HG02763 (cell line): ENCODE data around the gene CBLN3.

Experiments used
- ATAC-seq: cut with Tn5 transposase; IDR thresholded peaks from one replicate; pipeline ENCODE4 v1.9.1; 2021; ENCODE audit warnings: mild to moderate bottlenecking, moderate library complexity; ENCODE audit not compliant: unreplicated experiment

The CBLN3 gene

GRCh38 chr14:24439830-24440605, 10.6 kb upstream of the CBLN3 start:
- no peak for ATAC-seq

DNA sequence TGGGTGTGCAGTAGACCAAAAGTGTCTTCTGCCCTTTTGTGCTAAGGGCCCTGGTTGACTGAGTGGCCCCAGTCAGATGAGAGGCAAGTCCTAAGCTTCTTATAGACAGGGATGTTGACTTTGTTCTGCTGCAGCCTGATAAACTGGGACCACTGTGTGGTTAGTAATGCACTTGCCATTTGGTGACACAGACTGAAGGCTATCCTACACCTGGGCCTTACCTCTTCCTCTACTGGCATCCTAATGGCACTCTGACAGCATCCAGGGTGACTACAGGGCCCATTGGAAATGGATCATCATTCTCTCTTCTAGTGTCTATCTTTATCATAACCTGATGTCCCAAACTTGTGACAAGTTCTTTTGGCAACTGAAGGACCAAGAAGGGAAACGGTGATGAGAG, 9.8 kb upstream of the CBLN3 start:
- ATAC-seq, result no peak

DNA sequence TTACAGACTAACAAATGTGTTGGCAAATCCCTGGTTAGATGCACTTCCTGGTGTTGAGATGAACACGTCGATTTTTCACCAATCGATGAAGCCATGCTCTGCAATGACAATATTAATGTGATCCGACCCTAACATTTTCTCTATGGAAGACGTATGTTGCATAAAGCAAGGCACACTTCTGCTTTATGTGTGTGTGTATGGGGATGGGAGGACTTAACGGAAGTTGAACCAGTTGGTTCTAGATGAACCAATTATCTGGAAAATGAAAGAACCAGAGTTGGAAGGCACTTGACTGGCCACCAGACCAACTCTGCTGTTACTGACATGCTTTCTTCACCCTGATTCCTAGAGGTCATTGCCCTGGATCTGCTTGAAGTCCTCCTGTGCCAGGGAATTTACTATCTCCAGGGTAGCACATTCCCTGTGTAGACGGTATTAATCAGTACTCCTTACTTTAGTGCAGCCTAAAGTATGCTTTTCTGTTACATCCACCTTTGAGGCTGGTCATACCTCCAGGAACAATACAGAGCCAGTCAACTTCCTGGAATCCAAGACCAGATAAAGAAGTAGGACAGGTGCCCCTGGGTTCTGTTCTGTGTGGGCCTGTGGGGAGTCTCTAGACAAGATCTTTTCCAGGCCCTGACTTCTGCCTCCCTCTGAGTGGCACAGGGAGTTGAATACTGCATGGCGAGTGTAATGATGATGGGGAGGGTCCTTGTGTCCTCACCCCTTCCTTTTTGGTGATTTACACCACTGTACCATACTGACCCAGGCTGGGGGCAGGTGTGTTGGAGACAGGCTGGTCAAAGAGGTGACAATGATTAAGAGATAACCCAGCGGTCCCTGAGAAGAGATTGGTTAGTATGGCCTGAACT, 9.0 kb upstream of the CBLN3 start:
- no peak for ATAC-seq

DNA sequence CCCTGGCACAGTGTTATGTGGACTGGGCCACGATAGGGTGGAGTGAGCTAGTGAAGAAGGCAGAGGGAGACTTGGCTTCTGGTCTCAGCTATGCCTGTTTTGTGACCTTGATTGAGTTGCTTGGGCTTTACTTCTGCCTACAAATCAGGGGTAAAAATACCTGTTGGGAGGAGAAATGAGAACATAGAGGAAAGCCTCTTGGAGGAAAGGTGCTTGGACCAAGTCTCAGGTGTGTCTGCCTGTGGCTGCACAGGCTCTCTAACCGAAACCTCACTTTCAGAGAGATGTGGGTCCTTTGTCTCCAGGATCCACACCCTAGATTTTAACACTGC, 8.2 kb upstream of the CBLN3 start:
- ATAC-seq, result no peak

- no peak for ATAC-seq
These were observed 7.7 kb upstream of the CBLN3 start for GRCh38 chr14:24437020-24437735.

DNA sequence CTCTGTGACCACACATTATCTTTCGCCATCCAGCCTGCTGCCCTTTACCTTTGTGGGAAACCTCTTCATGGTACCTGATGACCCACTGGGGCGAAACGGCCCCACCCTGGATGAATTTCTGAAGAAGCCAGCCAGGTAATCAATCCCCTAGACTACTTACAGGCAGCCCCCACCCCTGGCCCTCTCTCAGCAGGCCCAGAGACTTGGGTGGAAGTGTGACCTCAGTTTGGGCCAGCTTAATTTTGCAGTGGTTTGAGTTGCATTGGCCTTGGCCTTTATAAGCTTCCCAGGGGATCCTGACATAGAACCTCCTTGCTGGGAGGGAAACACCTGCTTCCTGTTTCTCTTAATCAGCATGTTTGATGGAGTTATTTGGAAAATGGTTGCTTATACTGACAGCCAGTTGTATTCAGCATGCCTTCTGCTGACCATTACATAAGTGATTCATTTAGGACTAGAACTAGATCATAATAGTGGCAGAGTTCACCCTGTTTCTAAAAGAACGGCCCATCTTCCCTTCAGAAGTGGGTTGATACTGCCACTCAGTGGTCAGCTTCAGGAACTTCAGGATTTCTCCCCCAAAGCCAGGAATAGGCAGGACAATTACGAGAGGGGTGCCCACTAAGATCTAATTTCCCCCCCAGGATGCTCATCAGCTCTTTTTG, 7.0 kb upstream of the CBLN3 start:
- no peak for ATAC-seq

DNA sequence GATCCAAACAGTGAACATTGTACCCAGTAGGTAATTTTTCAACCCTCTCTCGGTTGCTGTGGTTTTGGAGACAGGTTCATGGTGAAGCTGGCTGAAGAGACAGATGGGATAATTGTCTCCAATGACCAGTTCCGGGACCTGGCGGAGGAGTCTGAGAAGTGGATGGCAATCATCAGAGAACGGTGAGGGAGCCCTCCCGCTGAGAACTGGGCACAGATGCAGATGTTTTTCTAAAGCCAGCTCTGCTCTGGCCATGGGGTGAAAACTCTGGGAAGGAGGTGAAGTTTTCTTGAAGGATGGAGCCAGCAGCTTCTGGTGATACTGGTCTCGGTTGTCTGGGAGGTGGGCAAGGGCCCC, 6.5 kb upstream of the CBLN3 start:
- no peak for ATAC-seq

DNA sequence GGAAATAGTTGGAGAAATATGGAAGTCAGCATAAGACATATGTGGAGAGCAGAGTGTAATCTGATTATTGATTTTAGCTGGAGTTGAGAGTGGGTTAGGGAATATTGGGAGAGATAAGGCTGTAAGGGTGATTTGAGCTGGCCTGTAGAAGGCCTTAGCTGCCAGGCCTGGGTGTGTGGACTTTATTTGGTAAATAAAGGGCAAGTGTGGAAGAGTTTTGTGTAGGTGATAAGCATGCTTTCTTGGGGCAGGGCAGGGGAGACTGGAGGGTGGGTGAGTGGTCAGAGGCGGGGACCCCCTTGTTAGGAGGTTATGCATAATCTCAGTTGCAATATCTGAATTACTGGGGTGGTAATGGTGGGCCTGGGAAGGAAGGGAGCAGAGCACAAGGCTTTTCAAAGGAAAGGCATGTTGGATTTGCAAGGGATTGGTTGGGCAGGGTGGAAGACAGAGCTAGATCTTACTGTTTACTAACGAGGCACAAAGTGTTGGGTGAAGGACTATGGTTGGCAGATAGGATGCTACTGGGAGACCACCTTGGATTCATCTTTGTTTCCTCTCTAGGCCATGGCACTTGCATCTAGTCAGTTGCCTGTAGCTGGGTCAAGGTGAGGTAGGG, 5.8 kb upstream of the CBLN3 start:
- no peak for ATAC-seq

- ATAC-seq, result no peak
These were observed 5.2 kb upstream of the CBLN3 start for GRCh38 chr14:24434676-24435075.

GRCh38 chr14:24434036-24434435, 4.6 kb upstream of the CBLN3 start:
- no peak for ATAC-seq

GRCh38 chr14:24432259-24433131, 3.0 kb upstream of the CBLN3 start:
- no peak for ATAC-seq

DNA sequence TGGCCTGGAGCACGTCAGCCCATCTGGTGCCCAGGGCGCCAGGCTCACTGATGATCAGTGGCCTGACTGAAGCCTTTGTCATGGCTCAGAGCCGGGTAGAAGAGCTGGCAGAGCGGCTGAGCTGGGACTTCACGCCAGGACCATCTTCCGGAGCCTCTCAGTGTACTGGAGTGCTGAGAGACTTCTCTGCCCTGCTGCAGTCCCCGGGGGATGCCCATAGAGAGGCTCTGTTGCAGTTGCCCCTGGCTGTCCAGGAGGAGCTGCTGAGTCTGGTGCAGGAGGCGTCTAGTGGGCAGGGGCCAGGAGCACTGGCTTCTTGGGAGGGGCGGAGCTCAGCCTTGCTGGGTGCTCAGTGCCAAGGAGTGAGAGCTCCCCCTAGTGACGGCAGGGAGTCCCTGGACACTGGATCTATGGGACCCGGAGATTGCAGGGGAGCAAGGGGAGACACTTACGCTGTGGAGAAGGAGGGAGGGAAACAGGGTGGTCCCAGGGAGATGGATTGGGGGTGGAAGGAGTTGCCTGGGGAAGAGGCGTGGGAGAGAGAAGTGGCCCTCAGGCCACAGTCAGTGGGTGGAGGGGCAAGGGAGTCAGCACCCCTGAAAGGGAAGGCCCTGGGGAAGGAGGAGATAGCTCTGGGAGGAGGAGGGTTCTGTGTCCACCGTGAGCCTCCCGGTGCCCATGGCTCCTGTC, 2.2 kb upstream of the CBLN3 start:
- ATAC-seq, result peak; percentile 51

DNA sequence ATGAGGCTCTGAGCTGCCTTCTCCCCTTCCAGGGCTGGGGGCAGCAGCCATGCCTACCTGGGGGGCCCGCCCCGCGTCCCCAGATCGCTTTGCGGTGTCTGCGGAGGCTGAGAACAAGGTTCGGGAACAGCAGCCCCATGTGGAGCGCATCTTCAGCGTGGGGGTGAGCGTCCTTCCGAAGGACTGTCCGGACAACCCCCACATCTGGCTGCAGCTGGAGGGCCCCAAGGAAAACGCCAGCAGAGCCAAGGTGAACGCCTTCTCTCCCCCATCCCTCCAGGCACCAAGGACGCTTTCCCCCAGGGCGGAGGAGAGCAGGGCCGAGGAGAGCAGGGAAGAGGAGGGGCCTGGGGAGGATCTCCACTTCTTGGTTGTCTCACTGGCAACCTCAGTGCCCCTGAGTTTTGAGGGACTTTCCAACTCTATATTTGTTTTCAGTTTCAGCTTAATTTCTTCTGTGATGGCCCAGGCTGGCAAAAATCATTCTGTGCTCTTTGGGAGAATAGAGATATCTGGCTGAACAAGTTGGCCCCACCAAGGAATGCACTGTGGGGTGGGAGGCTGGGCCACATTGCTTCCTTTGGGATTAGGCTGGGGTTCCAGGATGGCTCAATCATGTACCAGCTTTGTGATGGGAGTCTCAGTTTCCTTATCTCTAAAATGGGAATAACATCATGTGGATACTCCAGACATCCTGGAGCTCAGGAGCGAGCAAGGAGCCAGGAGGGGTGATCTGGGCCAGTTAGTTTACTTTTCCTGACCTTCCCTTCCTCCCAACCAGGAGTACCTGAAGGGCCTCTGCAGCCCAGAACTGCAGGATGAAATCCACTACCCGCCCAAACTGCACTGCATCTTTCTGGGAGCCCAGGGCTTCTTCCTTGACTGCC, 1.5 kb upstream of the CBLN3 start:
- peak; percentile 39 for ATAC-seq

DNA sequence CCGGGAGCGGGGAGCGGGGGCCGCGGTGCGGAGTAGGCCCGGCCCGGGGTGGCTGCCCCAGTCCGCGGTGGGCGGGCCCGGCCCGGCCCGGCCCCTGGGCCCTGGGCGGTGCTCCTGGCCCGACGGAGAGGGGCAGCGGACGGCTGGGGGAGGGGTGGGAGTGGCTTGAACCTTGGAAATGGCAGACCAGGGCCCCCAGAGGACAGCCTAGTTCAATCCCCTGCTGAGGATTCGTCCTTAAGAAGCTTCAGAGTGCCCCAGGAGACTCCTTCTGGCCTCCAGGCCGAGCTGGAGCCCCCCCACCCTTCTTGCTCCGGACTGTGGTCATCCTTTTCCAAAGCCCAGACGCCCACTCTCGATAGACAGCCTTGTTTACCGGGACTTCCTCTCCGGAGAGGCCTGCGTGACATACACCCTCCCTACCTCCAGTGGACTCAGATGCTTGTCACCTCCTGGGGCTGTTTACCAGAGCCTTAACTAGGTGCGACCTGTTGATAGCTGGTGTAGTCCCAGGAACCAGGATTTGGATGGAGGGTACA, 744 bp upstream of the CBLN3 start:
- peak; percentile 59 for ATAC-seq

GRCh38 chr14:24428628-24429394, 657 bp downstream of the CBLN3 start:
- no peak for ATAC-seq

- no peak for ATAC-seq
These were observed 1.6 kb downstream of the CBLN3 start for GRCh38 chr14:24427537-24428508.
